Hematopoietic multipotent progenitor cell treated with erythropoietin and hydrocortisone succinate and interleukin-3 and kit ligand, for 4 days (in vitro differentiated cells): Measurements from ENCODE around the gene USP17L26.
"Not testable (repeated sequence)": the region's sequence is repeated elsewhere in the genome, so short reads cannot be mapped to it uniquely, and the experiment has no call there.

Experiments used
- DNase-seq: peaks from one replicate; pipeline ENCODE4 v3.0.0-alpha.2; 2015

USP17L26 gene, protein sequence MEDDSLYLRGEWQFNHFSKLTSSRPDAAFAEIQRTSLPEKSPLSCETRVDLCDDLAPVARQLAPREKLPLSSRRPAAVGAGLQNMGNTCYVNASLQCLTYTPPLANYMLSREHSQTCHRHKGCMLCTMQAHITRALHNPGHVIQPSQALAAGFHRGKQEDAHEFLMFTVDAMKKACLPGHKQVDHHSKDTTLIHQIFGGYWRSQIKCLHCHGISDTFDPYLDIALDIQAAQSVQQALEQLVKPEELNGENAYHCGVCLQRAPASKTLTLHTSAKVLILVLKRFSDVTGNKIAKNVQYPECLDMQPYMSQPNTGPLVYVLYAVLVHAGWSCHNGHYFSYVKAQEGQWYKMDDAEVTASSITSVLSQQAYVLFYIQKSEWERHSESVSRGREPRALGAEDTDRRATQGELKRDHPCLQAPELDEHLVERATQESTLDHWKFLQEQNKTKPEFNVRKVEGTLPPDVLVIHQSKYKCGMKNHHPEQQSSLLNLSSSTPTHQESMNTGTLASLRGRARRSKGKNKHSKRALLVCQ

DNA sequence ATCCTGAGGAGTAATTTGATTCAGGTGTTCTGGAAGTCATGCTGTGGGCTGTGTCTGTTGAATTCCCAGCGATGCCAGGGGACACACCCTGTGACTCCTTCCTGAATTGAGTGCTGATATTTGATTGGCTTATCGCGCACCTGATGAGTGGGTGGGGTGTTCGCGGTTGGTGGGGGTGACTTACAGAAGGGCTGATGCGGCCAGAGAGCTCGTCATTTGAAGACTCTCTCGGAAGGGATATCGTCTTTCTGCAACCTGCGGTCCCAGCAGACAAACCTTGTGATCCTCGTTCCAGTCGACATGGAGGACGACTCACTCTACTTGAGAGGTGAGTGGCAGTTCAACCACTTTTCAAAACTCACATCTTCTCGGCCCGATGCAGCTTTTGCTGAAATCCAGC, at the start of gene USP17L26:
Gene USP17L26, plus strand, starts transcription at position 301 of the 400 bp plus-strand sequence. Its CDS starts 0 bp downstream, at position 301.
- not testable (repeated sequence) for DNase-seq

DNA sequence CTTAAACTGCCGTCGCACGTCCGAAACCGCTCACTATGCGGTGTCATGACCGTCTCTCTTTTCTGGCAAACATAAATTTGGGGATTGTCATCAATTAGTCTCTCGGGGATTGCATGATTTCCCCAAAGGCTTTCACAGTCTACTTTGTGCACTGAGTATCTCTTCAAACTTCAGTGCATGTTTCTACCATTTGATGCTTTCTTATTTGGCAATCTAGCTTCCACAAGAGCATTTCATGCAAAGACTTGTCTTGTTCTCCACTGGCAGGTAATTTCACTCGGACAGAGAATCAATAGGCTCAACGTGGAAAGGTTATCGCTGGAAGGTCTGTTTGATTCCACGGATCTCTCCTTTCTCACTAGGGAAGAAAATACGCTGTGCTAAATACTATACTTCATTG, 10.3 kb upstream of the USP17L26 start:
- DNase-seq, result not testable (repeated sequence)

DNA sequence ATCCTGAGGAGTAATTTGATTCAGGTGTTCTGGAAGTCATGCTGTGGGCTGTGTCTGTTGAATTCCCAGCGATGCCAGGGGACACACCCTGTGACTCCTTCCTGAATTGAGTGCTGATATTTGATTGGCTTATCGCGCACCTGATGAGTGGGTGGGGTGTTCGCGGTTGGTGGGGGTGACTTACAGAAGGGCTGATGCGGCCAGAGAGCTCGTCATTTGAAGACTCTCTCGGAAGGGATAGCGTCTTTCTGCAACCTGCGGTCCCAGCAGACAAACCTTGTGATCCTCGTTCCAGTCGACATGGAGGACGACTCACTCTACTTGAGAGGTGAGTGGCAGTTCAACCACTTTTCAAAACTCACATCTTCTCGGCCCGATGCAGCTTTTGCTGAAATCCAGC, 9.6 kb upstream of the USP17L26 start, which contains the start of gene USP17L24:
Gene USP17L24, plus strand, starts transcription at position 301 of the 400 bp plus-strand sequence. Its CDS starts 0 bp downstream, at position 301.
- not testable (repeated sequence) for DNase-seq

DNA sequence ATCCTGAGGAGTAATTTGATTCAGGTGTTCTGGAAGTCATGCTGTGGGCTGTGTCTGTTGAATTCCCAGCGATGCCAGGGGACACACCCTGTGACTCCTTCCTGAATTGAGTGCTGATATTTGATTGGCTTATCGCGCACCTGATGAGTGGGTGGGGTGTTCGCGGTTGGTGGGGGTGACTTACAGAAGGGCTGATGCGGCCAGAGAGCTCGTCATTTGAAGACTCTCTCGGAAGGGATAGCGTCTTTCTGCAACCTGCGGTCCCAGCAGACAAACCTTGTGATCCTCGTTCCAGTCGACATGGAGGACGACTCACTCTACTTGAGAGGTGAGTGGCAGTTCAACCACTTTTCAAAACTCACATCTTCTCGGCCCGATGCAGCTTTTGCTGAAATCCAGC, 4.8 kb upstream of the USP17L26 start, which contains the start of gene USP17L25:
Gene USP17L25, plus strand, starts transcription at position 301 of the 400 bp plus-strand sequence. Its CDS starts 0 bp downstream, at position 301.
- not testable (repeated sequence) for DNase-seq

DNA sequence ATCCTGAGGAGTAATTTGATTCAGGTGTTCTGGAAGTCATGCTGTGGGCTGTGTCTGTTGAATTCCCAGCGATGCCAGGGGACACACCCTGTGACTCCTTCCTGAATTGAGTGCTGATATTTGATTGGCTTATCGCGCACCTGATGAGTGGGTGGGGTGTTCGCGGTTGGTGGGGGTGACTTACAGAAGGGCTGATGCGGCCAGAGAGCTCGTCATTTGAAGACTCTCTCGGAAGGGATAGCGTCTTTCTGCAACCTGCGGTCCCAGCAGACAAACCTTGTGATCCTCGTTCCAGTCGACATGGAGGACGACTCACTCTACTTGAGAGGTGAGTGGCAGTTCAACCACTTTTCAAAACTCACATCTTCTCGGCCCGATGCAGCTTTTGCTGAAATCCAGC, 4.6 kb downstream of the USP17L26 start, which contains the start of gene USP17L5:
Gene USP17L5, plus strand, starts transcription at position 301 of the 400 bp plus-strand sequence. Its CDS starts 0 bp downstream, at position 301.
- DNase-seq, result not testable (repeated sequence)

DNA sequence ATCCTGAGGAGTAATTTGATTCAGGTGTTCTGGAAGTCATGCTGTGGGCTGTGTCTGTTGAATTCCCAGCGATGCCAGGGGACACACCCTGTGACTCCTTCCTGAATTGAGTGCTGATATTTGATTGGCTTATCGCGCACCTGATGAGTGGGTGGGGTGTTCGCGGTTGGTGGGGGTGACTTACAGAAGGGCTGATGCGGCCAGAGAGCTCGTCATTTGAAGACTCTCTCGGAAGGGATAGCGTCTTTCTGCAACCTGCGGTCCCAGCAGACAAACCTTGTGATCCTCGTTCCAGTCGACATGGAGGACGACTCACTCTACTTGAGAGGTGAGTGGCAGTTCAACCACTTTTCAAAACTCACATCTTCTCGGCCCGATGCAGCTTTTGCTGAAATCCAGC, 9.4 kb downstream of the USP17L26 start, which contains the start of gene USP17L27:
Gene USP17L27, plus strand, starts transcription at position 301 of the 400 bp plus-strand sequence. Its CDS starts 0 bp downstream, at position 301.
- not testable (repeated sequence) for DNase-seq

DNA sequence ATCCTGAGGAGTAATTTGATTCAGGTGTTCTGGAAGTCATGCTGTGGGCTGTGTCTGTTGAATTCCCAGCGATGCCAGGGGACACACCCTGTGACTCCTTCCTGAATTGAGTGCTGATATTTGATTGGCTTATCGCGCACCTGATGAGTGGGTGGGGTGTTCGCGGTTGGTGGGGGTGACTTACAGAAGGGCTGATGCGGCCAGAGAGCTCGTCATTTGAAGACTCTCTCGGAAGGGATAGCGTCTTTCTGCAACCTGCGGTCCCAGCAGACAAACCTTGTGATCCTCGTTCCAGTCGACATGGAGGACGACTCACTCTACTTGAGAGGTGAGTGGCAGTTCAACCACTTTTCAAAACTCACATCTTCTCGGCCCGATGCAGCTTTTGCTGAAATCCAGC, 14.1 kb downstream of the USP17L26 start, which contains the start of gene USP17L28:
Gene USP17L28, plus strand, starts transcription at position 301 of the 400 bp plus-strand sequence. Its CDS starts 0 bp downstream, at position 301.
- DNase-seq, result not testable (repeated sequence)

DNA sequence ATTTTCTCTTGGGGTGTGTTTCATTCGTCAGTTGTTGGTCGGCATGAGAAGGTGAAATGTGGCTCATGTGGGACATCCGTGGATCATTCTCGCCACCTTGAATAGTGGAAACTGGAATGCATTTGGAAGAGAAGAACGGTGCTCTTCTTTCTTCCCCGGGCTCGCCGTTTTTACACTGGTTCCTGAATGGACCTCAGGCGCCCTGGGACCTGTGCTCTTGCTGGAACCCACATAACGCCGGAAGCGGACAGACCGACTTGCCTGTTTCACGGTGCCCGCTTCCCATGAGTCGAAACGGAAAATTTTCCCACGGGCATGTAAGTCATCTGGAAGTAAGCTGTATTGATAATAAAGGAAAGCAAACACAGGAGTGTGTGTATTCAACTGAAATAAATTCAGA, 16.4 kb downstream of the USP17L26 start:
- DNase-seq, result not testable (repeated sequence)

DNA sequence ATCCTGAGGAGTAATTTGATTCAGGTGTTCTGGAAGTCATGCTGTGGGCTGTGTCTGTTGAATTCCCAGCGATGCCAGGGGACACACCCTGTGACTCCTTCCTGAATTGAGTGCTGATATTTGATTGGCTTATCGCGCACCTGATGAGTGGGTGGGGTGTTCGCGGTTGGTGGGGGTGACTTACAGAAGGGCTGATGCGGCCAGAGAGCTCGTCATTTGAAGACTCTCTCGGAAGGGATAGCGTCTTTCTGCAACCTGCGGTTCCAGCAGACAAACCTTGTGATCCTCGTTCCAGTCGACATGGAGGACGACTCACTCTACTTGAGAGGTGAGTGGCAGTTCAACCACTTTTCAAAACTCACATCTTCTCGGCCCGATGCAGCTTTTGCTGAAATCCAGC, 18.9 kb downstream of the USP17L26 start, which contains the start of gene USP17L29:
Gene USP17L29, plus strand, starts transcription at position 301 of the 400 bp plus-strand sequence. Its CDS starts 0 bp downstream, at position 301.
- DNase-seq, result not testable (repeated sequence)

DNA sequence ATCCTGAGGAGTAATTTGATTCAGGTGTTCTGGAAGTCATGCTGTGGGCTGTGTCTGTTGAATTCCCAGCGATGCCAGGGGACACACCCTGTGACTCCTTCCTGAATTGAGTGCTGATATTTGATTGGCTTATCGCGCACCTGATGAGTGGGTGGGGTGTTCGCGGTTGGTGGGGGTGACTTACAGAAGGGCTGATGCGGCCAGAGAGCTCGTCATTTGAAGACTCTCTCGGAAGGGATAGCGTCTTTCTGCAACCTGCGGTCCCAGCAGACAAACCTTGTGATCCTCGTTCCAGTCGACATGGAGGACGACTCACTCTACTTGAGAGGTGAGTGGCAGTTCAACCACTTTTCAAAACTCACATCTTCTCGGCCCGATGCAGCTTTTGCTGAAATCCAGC, 28.4 kb downstream of the USP17L26 start, which contains the start of gene USP17L30:
Gene USP17L30, plus strand, starts transcription at position 301 of the 400 bp plus-strand sequence. Its CDS starts 0 bp downstream, at position 301.
- DNase-seq, result not testable (repeated sequence)

DNA sequence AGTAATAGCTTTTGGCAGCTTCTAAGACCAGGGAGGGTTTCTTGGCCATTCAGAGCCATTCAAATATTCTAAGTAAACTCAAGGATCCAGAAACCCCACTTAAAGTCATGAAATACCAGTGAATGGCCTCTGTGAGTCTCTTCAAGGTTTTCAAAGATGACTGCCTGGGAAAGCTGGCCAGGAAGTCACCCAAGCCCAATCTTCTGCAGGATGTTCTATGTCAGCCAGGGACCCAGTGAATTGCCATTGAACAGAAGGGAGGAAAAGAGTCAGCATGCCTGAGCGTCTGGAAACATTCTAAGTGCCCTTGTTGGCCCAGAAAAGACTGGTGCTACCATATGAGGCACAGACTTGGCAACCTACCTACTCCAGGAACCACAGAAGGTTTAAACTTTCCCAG, 45.4 kb downstream of the USP17L26 start:
- DNase-seq, result not testable (repeated sequence)

DNA sequence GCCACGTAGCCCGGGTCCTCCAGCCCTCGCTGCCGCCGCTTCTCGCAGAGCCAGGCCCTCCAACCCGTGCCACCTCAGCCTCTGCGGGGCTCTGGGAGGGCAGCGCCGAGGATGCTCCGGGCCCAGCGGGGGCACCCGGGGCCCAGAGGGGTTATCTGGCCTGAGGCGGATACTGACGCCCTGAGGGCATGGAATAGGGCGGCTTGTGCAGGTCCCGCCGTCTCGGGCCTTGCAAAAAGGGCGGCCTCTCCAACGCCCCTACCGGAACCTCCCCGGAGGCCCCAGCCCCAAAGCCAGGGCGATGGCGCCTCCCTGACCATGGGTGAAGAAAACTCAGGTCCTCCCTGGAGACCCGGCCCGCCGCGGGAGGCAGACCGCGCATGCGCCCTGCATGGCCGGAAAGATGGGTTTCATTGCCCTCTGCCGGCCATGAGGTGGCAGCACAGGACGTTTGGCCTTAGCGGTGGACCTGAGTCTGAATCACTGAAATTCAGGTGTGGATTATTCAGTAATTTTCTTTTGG, 46.6 kb downstream of the USP17L26 start:
- peak; percentile 14 for DNase-seq

DNA sequence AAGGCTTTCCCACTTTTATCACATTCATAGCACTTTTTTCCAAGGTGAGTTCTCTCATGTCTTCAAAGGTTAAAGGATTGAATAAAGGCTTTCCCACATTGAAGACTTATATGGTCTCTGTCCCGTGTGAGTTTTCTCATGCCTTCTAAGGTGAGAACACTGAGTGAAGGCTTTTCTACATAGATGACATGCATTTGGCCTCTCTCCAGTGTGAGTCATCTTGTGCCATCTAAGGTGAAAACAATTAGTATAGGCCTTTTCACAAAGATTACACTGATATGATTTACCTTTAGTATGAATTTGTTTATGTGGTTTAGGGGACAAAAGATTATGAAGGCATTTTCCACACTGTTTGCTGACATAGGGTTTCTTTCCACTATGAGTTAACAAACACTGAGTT, 49.7 kb downstream of the USP17L26 start:
- DNase-seq, result no peak
